Loucy (cell line): ENCODE results near the gene VANGL1.

ENCODE experiments used
- H2AFZ ChIP-seq: fragments of 200-600 bp; sonication (generic); 2 replicates; pipeline ENCODE4 v1.6.0; 2016; ENCODE audit warnings: antibody characterized with exemption, mild to moderate bottlenecking, low read length, moderate library complexity
- H3F3A ChIP-seq: fragments of 200-600 bp; 2 replicates; pipeline ENCODE4 v1.6.0; 2016; ENCODE audit warnings: antibody characterized with exemption, low read depth, mild to moderate bottlenecking
- H3K27me3 ChIP-seq: fragments of 200-600 bp; sonication (generic); 2 replicates; pipeline ENCODE4 v1.6.1; 2014; ENCODE audit warnings: low read length, mild to moderate bottlenecking; ENCODE audit not compliant: insufficient read depth, poor library complexity, severe bottlenecking
- H3K36me3 ChIP-seq: fragments of 200-600 bp; sonication (generic); 2 replicates; pipeline ENCODE4 v1.6.1; 2016; ENCODE audit warnings: low read length; ENCODE audit not compliant: insufficient read depth
- H3K4me1 ChIP-seq: fragments of 200-600 bp; sonication (generic); 2 replicates; pipeline ENCODE4 v1.5.1; 2014; ENCODE audit warnings: low read length, mild to moderate bottlenecking; ENCODE audit not compliant: insufficient read depth, poor library complexity, severe bottlenecking
- H3K4me2 ChIP-seq: fragments of 200-600 bp; sonication (generic); 2 replicates; pipeline ENCODE4 v1.6.0; 2014; ENCODE audit warnings: antibody characterized with exemption, low read length, low read depth, mild to moderate bottlenecking; ENCODE audit not compliant: poor library complexity, severe bottlenecking
- H3K4me3 ChIP-seq: fragments of 200-600 bp; sonication (generic); 2 replicates; pipeline ENCODE4 v1.5.1; 2014; ENCODE audit warnings: low read length, mild to moderate bottlenecking, mixed read lengths; ENCODE audit not compliant: poor library complexity, severe bottlenecking
- H3K79me2 ChIP-seq: fragments of 200-600 bp; sonication (generic); 2 replicates; pipeline ENCODE4 v1.6.1; 2014; ENCODE audit warnings: low read length; ENCODE audit not compliant: insufficient read depth
- H3K9ac ChIP-seq: fragments of 200-600 bp; sonication (generic); 2 replicates; pipeline ENCODE4 v1.6.0; 2014; ENCODE audit warnings: mild to moderate bottlenecking, low read depth, low read length, moderate library complexity; ENCODE audit not compliant: poor library complexity, severe bottlenecking
- H3K9me2 ChIP-seq: fragments of 200-600 bp; sonication (generic); replicated peaks from 2 replicates; pipeline ENCODE4 v1.6.1; 2016; ENCODE audit warnings: low read depth, low read length, mixed read lengths
- H3K9me3 ChIP-seq: fragments of 200-600 bp; sonication (generic); 2 replicates; pipeline ENCODE4 v1.6.1; 2014; ENCODE audit warnings: mild to moderate bottlenecking, antibody characterized with exemption, low read length, low read depth; ENCODE audit not compliant: insufficient read depth
- H4K20me1 ChIP-seq: fragments of 200-600 bp; sonication (generic); 2 replicates; pipeline ENCODE4 v1.6.0; 2014; ENCODE audit warnings: antibody characterized with exemption, low read length, mild to moderate bottlenecking; ENCODE audit not compliant: insufficient read depth, poor library complexity, severe bottlenecking
- CTCF ChIP-seq: fragments of 200-600 bp; sonication (generic); conservative IDR thresholded peaks from 2 replicates; pipeline ENCODE4 v1.5.1; 2014; ENCODE audit warnings: mild to moderate bottlenecking, antibody characterized with exemption, low read length
- EZH2phosphoT487 ChIP-seq: fragments of 200-600 bp; IDR thresholded peaks from 2 replicates; pipeline ENCODE4 v1.6.1; 2018; ENCODE audit warnings: antibody characterized with exemption, mild to moderate bottlenecking, moderate library complexity, borderline replicate concordance

VANGL1 gene

GRCh38 chr1:115726570-115726969, 84.8 kb downstream of the VANGL1 start:
- TF ChIP-seq EZH2phosphoT487 (no peak), CTCF (no peak)
- no peaks in the 10 kb centered on the region for H3F3A ChIP-seq
- H3K4me3 ChIP-seq: no peak overlapping the region
- no peaks in the 10 kb centered on the region for H3K36me3 ChIP-seq
- no peaks in the 10 kb centered on the region for H3K27me3 ChIP-seq
- H3K9me2 ChIP-seq: no peaks in the 10 kb centered on the region
- no peaks in the 10 kb centered on the region for H3K9me3 ChIP-seq
- H3K4me1 ChIP-seq: no peaks in the 10 kb centered on the region
- no peak overlapping the region for H2AFZ ChIP-seq
- no peaks in the 10 kb centered on the region for H4K20me1 ChIP-seq
- no peak overlapping the region for H3K4me2 ChIP-seq
- no peak overlapping the region for H3K9ac ChIP-seq
- no peaks in the 10 kb centered on the region for H3K79me2 ChIP-seq

- no peaks in the 10 kb centered on the region for H3K9me3 ChIP-seq
- no peak overlapping the region for H2AFZ ChIP-seq
Observed at GRCh38 chr1:115727706-115728249, 86.0 kb downstream of the VANGL1 start.

GRCh38 chr1:115728341-115728740, 86.6 kb downstream of the VANGL1 start:
- H3K9me2 ChIP-seq: no peaks in the 10 kb centered on the region
- no peak overlapping the region for H3K4me3 ChIP-seq
- no peak overlapping the region for H2AFZ ChIP-seq
- H3F3A ChIP-seq: no peaks in the 10 kb centered on the region
- no peaks in the 10 kb centered on the region for H3K27me3 ChIP-seq
- H3K4me1 ChIP-seq: no peaks in the 10 kb centered on the region
- no peak for TF ChIP-seq EZH2phosphoT487
- TF ChIP-seq CTCF: no peak
- no peaks in the 10 kb centered on the region for H4K20me1 ChIP-seq
- no peak overlapping the region for H3K9ac ChIP-seq
- H3K36me3 ChIP-seq: no peaks in the 10 kb centered on the region
- H3K4me2 ChIP-seq: no peak overlapping the region
- H3K9me3 ChIP-seq: no peaks in the 10 kb centered on the region
- H3K79me2 ChIP-seq: no peaks in the 10 kb centered on the region

More at GRCh38 chr1:115727706-115728249, 86.0 kb downstream of the VANGL1 start:
- Histone ChIP-seq H3F3A (no peaks in the 10 kb centered on the region), H4K20me1 (no peaks in the 10 kb centered on the region), H3K9ac (no peak overlapping the region), H3K36me3 (no peaks in the 10 kb centered on the region), H3K27me3 (no peaks in the 10 kb centered on the region), H3K79me2 (no peaks in the 10 kb centered on the region), H3K4me1 (no peaks in the 10 kb centered on the region), H3K9me2 (no peaks in the 10 kb centered on the region), H3K4me2 (no peak overlapping the region), H3K4me3 (no peak overlapping the region)
- TF ChIP-seq CTCF (no peak), EZH2phosphoT487 (no peak)
